Endothelial cell of umbilical vein (primary cell): ENCODE results near the gene SFTPB. TPM values are rescaled to one million over a fixed set of nuclear protein-coding genes. Genes with fewer than 3 reads are reported as not detected.

ENCODE experiments used
- BruUV-seq: library from RNA; stranded (reverse); fragments of 400-500 nt; replicated peaks from 2 replicates; lab custom pipeline; 2021; lab: Mats Ljungman, UMichigan
- CTCF ChIA-PET: fragments of 300-600, 350-600 bp; sonication (Branson Sonifier 250); formaldehyde crosslinking; loops from one replicate; lab custom pipeline; 2021; ENCODE audit warnings: antibody characterized with exemption, inconsistent platforms; lab: Charles Lee
- POLR2A ChIA-PET: fragments of 300-600, 350-600 bp; sonication (Branson Sonifier 250); formaldehyde crosslinking; loops from one replicate; lab custom pipeline; 2021; ENCODE audit warnings: antibody characterized with exemption, inconsistent platforms; lab: Charles Lee
- DNase-seq: peaks from one replicate; pipeline ENCODE4 v3.0.0-alpha.2; 2011; ENCODE audit warnings: low read depth, low spot score
- FAIRE-seq: peaks from 2 replicates; lab custom pipeline; 2011; peaks lifted over from hg19 to GRCh38; lab: Jason Lieb, UNC
- H2AFZ ChIP-seq: 2 replicates; pipeline ENCODE4 v1.6.0; 2012; ENCODE audit warnings: low read depth, low read length, control low read depth, inconsistent platforms
- H3K27ac ChIP-seq: 2 replicates; pipeline ENCODE4 v1.5.1; 2011; ENCODE audit warnings: low read depth, mild to moderate bottlenecking, control low read depth, low read length, moderate library complexity; ENCODE audit not compliant: insufficient read depth
- H3K27me3 ChIP-seq, 2 experiments: 2 replicates each; pipeline versions ENCODE4 v1.6.0 to v1.6.1; 2011; ENCODE audit warnings: low read length in 2 of 2, mixed read lengths in 1 of 2; ENCODE audit not compliant: control insufficient read depth in 2 of 2, insufficient read depth in 2 of 2
- H3K36me3 ChIP-seq, 2 experiments: 2 replicates in 1 of 2; 3 replicates in 1 of 2; pipeline ENCODE4 v1.5.1; 2011; ENCODE audit warnings: low read length in 2 of 2, mild to moderate bottlenecking in 1 of 2, moderate library complexity in 1 of 2; ENCODE audit not compliant: control insufficient read depth in 2 of 2, insufficient read depth in 2 of 2; ENCODE audit errors: extremely low read depth in 1 of 2
- H3K4me1 ChIP-seq: 3 replicates; pipeline ENCODE4 v1.5.1; 2011; ENCODE audit warnings: mild to moderate bottlenecking, low read length; ENCODE audit not compliant: control insufficient read depth, insufficient read depth; ENCODE audit errors: extremely low read depth
- H3K4me2 ChIP-seq: 2 replicates; pipeline ENCODE4 v1.6.1; 2011; ENCODE audit warnings: low read length, control low read depth, mixed read lengths; ENCODE audit not compliant: insufficient read depth
- H3K4me3 ChIP-seq, 3 experiments: fragments of 200-600 bp in 1 of 3; sonication (generic), shearing (Covaris generic) in 1 of 3; replicated peaks in 1 of 3; 2 replicates each; pipeline ENCODE4 v1.5.1; 2011 to 2016; ENCODE audit warnings: control low read depth in 3 of 3, low read length in 3 of 3, mild to moderate bottlenecking in 2 of 3, inconsistent platforms in 1 of 3, low read depth in 1 of 3, moderate library complexity in 1 of 3; ENCODE audit not compliant: insufficient read depth in 1 of 3
- H3K79me2 ChIP-seq: 2 replicates; pipeline ENCODE4 v1.6.0; 2012; ENCODE audit warnings: low read length, inconsistent platforms; ENCODE audit not compliant: control insufficient read depth, insufficient read depth
- H3K9ac ChIP-seq: replicated peaks from 2 replicates; pipeline ENCODE3; 2011; ENCODE audit warnings: low read length, control low read depth; ENCODE audit not compliant: insufficient read depth; ENCODE audit errors: extremely low read depth
- H3K9me1 ChIP-seq: replicated peaks from 3 replicates; pipeline ENCODE4 v1.6.0; 2011; ENCODE audit warnings: mild to moderate bottlenecking, low read length; ENCODE audit not compliant: control insufficient read depth, insufficient read depth; ENCODE audit errors: extremely low read depth
- H3K9me3 ChIP-seq: replicated peaks from 2 replicates; pipeline ENCODE4 v1.5.1; 2012; ENCODE audit warnings: low read length, inconsistent platforms; ENCODE audit not compliant: control insufficient read depth, insufficient read depth
- H4K20me1 ChIP-seq: replicated peaks from 2 replicates; pipeline ENCODE3; 2011; ENCODE audit warnings: mild to moderate bottlenecking, low read length; ENCODE audit not compliant: control insufficient read depth, insufficient read depth; ENCODE audit errors: extremely low read depth
- CTCF ChIP-seq, 2 donors: IDR thresholded peaks; 1 replicate in 1 of 2; 2 replicates in 1 of 2; pipeline ENCODE4 v1.5.1; 2011; ENCODE audit warnings: low read length in 2 of 2, mild to moderate bottlenecking in 2 of 2, moderate library complexity in 2 of 2, control low read depth in 1 of 2, inconsistent platforms in 1 of 2, low read depth in 1 of 2; ENCODE audit not compliant: insufficient read depth in 1 of 2; ENCODE audit errors: extremely low read depth in 1 of 2
- EZH2 ChIP-seq: IDR thresholded peaks from 2 replicates; pipeline ENCODE4 v1.6.1; 2012; ENCODE audit warnings: borderline replicate concordance, low read depth, mild to moderate bottlenecking, moderate library complexity, low read length, inconsistent platforms; ENCODE audit not compliant: severe bottlenecking
- FOS ChIP-seq: IDR thresholded peaks from 2 replicates; pipeline ENCODE4 v1.6.1; 2011; ENCODE audit warnings: mild to moderate bottlenecking, low read length, moderate library complexity, borderline replicate concordance; ENCODE audit not compliant: insufficient read depth
- GATA2 ChIP-seq: IDR thresholded peaks from 2 replicates; pipeline ENCODE4 v1.7.0; 2011; ENCODE audit warnings: low read depth, mild to moderate bottlenecking, moderate library complexity, mixed read lengths, low read length; ENCODE audit not compliant: insufficient read length, insufficient read depth
- JUN ChIP-seq: IDR thresholded peaks from 2 replicates; pipeline ENCODE4 v1.6.1; 2011; ENCODE audit warnings: borderline replicate concordance, low read depth; ENCODE audit not compliant: insufficient read length, insufficient read depth
- MAX ChIP-seq: IDR thresholded peaks from 2 replicates; pipeline ENCODE4 v1.6.1; 2011; ENCODE audit not compliant: insufficient read depth, insufficient read length
- MYC ChIP-seq: IDR thresholded peaks from one replicate; pipeline ENCODE4 v1.6.1; 2011; ENCODE audit warnings: mild to moderate bottlenecking, low read depth, low read length
- POLR2A ChIP-seq: IDR thresholded peaks from 2 replicates; pipeline ENCODE4 v1.6.1; 2012; ENCODE audit warnings: low read depth, mild to moderate bottlenecking, control low read depth, low read length
- POLR2AphosphoS5 ChIP-seq: IDR thresholded peaks from 2 replicates; pipeline ENCODE4 v1.6.1; 2012; ENCODE audit warnings: low read depth, mild to moderate bottlenecking, control low read depth, low read length, moderate library complexity; ENCODE audit not compliant: insufficient read depth
- dilution Hi-C: fragments of 300-500 bp; cut with MboI; formaldehyde crosslinking; loops from one replicate; pipeline ENCODE4 v1.15.0; 2019; ENCODE audit warnings: low sequenced_read_pairs; ENCODE audit not compliant: extremely low pct_ligation_motif_present
- intact Hi-C: fragments of 100-400 bp; cut with micrococcal nuclease; formaldehyde crosslinking; loops from one replicate; pipeline ENCODE4 v1.10.0; 2022
- polyA plus RNA-seq, 4 experiments: library from polyadenylated mRNA; depleted of rRNA in 3 of 4; stranded (reverse) in 3 of 4; unstranded in 1 of 4; fragments of >200 nt; gene quantifications; 2 replicates each; pipeline versions ENCODE4 v1.2.1 to v1.2.3, GENCODE V29; 2011 to 2012; ENCODE audit warnings: missing spikeins in 1 of 4
- total RNA-seq: library from RNA; stranded (reverse); gene quantifications from 2 replicates; pipeline ENCODE4 v1.2.3, GENCODE V29; 2021

Gene SFTPB
- total and polyA plus RNA-seq, 2 donors (not counting 3 experiments of a cell fraction or from before 2014, with no cell fraction given), result not detected

GRCh38 chr2:85675427-85675826, 7.4 kb upstream of the SFTPB start:
- DNase-seq (no peak), FAIRE-seq (no peak)
- Histone ChIP-seq H3K27ac (no peak overlapping the region), H3K9ac (no peak overlapping the region), H4K20me1 (no peaks in the 10 kb centered on the region), H3K79me2 (no peaks in the 10 kb centered on the region), H3K4me3 (no peak overlapping the region), H3K27me3 (no peaks in the 10 kb centered on the region), H2AFZ (no peak overlapping the region), H3K4me2 (no peak overlapping the region), H3K9me3 (no peaks in the 10 kb centered on the region), H3K36me3 (no peaks in the 10 kb centered on the region), H3K9me1 (no peaks in the 10 kb centered on the region), H3K4me1 (peaks cover 14% of the 10 kb centered on the region)
- ChIA-PET POLR2A (no interaction called here), CTCF (interaction anchor here (0.7 to 1.3 kb wide), 2 partner anchors 32 to 34 kb away, joined by 3 to 6 read pairs; no protein-coding TSS in a partner anchor)
- intact Hi-C loops, result no loop called here
- BruUV-seq, result no TSS peak
- TF ChIP-seq POLR2AphosphoS5, result no peak
- no peak for TF ChIP-seq GATA2
- TF ChIP-seq EZH2, result no peak
- no peak for TF ChIP-seq MYC
- TF ChIP-seq POLR2A, result no peak
- TF ChIP-seq MAX, result no peak
- no peak for TF ChIP-seq CTCF (IDR thresholded peaks at IDR 0.05; ENCODE audit: extremely low read depth in 1 of 2, insufficient read depth in 1 of 2, low read depth in 1 of 2, low read length in 2 of 2)
- no peak for TF ChIP-seq FOS
- no peak for TF ChIP-seq JUN
- dilution Hi-C loops, result no loop called here
